ENCODE results near the gene OR10C1.
"Not testable (repeated sequence)": the region's sequence is repeated elsewhere in the genome, so short reads cannot be mapped to it uniquely, and the experiment has no call there.

OR10C1 gene, protein sequence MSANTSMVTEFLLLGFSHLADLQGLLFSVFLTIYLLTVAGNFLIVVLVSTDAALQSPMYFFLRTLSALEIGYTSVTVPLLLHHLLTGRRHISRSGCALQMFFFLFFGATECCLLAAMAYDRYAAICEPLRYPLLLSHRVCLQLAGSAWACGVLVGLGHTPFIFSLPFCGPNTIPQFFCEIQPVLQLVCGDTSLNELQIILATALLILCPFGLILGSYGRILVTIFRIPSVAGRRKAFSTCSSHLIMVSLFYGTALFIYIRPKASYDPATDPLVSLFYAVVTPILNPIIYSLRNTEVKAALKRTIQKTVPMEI

GRCh38 chr6:29439006-29439405, at the start of gene OR10C1:
TSS of gene OR10C1 (plus strand) at chr6:29439306. CDS start at chr6:29440016, 710 bp downstream.
- DNase-seq (ENCODE audit: low spot score) = no peak

DNA sequence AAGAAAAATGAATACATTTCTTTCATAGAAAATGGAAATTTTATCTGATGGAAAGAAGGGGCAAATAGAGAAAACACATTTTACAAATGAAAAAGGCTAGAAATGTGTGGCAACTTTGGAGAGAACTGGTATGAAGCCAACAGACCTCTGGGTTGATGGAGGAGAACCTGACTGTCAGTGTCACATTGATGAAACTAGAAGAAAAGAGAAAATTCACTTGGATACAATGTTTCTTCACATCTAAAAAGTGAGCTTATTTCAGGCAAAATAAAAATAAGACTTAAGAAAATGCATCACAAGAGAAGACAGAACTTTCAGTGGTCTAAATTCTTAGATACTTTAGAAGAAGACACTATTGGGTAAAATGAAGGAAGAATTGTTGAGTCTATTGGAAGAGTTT, 43.8 kb upstream of the OR10C1 start, which contains the start of gene OR12D2:
Gene OR12D2, plus strand, starts transcription at position 301 of the 400 bp plus-strand sequence. CDS start 1,069 bp downstream, outside the sequence.
- no peak for DNase-seq (ENCODE audit: low spot score)

- no peak for DNase-seq (ENCODE audit: low spot score)
Observed at GRCh38 chr6:29399525-29399924, 39.6 kb upstream of the OR10C1 start.

DNA sequence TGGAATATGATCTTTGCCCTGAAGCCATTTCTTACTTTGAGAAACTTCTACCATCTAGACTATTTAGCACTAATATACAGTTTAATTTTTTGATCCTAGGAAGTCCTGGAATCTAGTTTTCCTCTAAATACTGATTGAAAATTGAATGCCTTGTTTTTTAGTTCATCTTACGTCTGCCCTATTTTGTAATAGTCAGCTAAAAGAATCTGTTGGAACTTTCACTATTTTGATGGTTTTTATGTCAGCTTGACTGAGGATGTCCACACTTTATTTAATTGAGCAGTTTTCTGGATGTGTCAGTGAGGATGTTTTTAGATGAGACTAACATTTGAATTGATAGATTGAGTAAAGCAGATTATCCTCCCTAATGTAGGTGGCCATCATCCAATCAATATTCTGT, 35.3 kb upstream of the OR10C1 start:
- no peak for DNase-seq (ENCODE audit: low spot score)

GRCh38 chr6:29414588-29414987, 24.5 kb upstream of the OR10C1 start, which contains the start of gene OR12D1:
TSS of gene OR12D1 (plus strand) at chr6:29414928.
- no peak for DNase-seq (ENCODE audit: low spot score)

DNA sequence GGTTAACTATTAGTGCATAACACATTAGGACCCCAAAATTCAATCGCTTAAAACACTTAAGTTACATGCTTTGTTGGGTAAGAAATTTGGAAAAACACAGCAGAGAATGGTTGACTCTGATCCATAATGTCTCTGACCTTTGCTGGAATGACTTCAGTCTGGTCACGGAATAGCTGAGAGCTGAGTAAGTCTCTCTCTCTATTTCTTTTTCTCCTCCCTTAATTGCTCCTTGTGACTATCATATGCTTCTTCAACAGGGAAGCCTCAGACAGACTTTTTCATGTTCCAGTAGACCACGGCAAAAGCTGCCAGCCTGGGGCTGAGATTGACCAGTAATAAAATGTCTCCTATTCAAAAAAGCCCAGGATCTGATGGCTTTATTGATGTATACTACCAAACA, 19.6 kb upstream of the OR10C1 start:
- DNase-seq (ENCODE audit: low spot score) = no peak

DNA sequence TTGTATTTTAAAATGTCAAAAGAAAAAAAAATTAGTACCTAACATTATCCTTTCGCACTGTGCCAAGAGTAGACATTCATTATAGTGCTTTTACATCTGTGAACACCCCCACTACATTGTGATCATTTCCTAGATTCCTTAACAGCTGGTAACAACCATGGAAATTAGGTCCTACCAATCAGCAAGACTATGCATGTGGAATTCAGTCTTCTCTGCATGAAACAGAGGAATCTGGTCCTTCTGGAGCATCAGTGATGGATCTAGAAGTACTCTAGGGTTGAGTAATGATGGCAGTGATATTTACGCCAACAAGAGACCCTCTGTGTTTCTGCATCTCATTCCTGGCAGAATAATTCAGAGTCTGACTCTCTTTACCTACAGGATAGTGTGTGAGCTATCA, 14.9 kb upstream of the OR10C1 start:
- no peak for DNase-seq (ENCODE audit: low spot score)

- no peak for DNase-seq (ENCODE audit: low spot score)
Observed at GRCh38 chr6:29424575-29424974, 14.5 kb upstream of the OR10C1 start.

GRCh38 chr6:29425075-29425474, 14.0 kb upstream of the OR10C1 start:
- DNase-seq (ENCODE audit: low spot score) = no peak

GRCh38 chr6:29426654-29427053, 12.5 kb upstream of the OR10C1 start:
- DNase-seq (ENCODE audit: low spot score) = no peak

DNA sequence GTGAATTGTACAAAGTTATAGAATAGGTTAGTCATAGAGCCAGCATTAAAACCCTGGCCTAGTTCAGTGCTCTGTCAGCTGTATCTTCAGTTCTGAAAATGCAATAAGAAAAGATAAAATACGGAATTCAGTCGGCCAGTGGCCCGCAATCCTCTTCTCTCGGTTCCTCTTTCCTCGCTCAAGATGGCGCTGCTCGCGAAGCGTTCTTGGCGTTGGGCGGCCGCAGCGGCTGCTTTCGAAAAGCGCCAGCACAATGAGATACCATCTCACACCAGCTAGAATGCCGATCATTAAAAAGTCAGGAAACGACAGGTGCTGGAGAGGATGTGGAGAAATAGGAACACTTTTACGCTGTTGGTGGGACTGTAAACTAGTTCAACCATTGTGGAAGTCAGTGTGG, 2.4 kb upstream of the OR10C1 start:
- not testable (repeated sequence) for DNase-seq (ENCODE audit: low spot score)

GRCh38 chr6:29442719-29443118, 3.6 kb downstream of the OR10C1 start:
- no peak for DNase-seq (ENCODE audit: low spot score)

- DNase-seq (ENCODE audit: low spot score) = not testable (repeated sequence)
Observed at GRCh38 chr6:29444031-29444430, 4.9 kb downstream of the OR10C1 start.

GRCh38 chr6:29447670-29448069, 8.6 kb downstream of the OR10C1 start:
- no peak for DNase-seq (ENCODE audit: low spot score)

DNA sequence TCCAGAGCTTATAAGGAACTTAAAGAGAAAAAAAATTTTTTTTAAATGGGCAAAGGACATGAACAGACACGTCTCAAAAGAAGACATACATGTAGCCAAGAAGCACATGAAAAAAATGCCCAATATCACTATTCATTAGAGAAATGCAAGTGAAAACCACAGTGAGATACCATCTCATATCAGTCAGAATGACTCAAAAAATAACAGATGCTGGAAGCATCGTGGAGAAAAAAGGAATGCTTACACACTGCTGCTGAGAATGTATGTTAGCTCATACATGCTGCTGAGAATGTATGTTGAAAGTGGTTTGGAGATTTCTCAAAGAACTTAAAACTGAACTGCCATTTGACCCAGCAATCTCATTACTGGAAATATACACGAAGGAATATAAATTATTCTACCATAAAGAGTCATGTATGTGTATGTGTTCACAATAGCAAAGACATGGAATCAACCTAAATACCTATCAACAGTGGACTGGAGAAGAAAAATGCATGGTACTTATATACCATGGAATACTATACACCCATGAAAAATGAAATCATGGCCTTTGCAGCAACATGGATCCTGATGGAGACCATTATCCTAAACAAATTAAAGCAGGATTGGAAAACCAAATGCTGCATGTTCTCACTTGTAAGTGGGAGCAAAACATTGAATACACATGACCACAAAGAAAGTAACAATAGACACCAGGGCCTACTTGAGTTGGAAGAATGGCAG, 12.5 kb downstream of the OR10C1 start:
- DNase-seq (ENCODE audit: low spot score) = no peak

- DNase-seq (ENCODE audit: low spot score) = no peak
Observed at GRCh38 chr6:29456971-29457370, 17.9 kb downstream of the OR10C1 start, which contains the start of the genes OR11A1 and OR2H1. TSS of gene OR11A1 (minus strand) at chr6:29457071. CDS start at chr6:29427641, 29,430 bp downstream. TSS of gene OR2H1 (plus strand) at chr6:29457155. CDS start at chr6:29461770, 4,615 bp downstream.

GRCh38 chr6:29461021-29461814, 22.1 kb downstream of the OR10C1 start:
- no peak for DNase-seq (ENCODE audit: low spot score)

GRCh38 chr6:29462022-29462421, 22.9 kb downstream of the OR10C1 start:
- no peak for DNase-seq (ENCODE audit: low spot score)

DNA sequence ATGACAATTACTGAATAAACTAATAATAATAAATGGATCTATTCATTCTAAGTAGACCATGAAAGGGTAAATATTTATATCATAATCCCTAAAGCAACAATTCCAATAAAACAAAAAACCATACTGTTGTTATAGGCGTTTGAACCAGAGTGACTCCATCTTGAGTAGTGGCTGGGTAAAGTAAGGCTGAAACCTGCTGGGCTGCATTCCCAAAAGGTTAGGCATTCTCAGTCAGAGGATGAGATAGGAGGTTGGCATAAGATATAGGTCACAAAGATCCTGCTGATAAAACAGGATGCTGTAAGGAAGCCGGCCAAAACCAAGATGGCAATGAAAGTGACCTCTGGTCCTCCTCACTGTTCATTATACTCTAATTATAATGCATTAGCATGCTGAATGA, 26.2 kb downstream of the OR10C1 start:
- no peak for DNase-seq (ENCODE audit: low spot score)

DNA sequence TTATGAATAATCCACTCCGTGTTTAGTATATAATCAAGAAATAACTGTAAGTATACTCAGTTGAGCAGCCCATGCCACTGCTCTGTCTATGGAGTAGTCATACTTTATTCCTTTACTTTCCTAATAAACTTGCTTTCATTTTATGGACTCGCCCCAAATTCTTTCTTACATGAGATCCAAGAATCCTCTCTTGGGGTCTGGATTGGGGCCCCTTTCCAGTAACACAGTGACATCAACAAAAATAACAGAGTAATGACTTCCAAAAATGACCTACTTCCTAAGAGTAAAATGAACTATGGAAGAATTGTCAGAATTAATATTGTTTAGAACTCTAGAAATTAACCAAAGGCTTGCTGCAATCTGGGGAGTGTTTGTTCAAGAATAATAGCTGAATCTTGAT, 26.7 kb downstream of the OR10C1 start:
- no peak for DNase-seq (ENCODE audit: low spot score)

- DNase-seq (ENCODE audit: low spot score) = no peak
Observed at GRCh38 chr6:29466241-29466640, 27.1 kb downstream of the OR10C1 start.

- no peak for DNase-seq (ENCODE audit: low spot score)
Observed at GRCh38 chr6:29474996-29475395, 35.9 kb downstream of the OR10C1 start.

Measured in HuH-7.5 (cell line).